NCI-H2227 treated with DMSO at 0.1 percent for 48 hours (cell line): ENCODE data around the gene CC2D1A.

Experiments used
- DNase-seq: peaks from one replicate; lab custom pipeline; 2025; lab: John Stamatoyannopoulos, UW

The CC2D1A gene

GRCh38 chr19:13877303-13877702, 28.7 kb upstream of the CC2D1A start:
- DNase-seq: no peak

- DNase-seq: peak; percentile 78
These were observed 25.6 kb upstream of the CC2D1A start for GRCh38 chr19:13880059-13881043.

GRCh38 chr19:13881251-13881691, 24.7 kb upstream of the CC2D1A start:
- no peak for DNase-seq

GRCh38 chr19:13881692-13882418, 24.1 kb upstream of the CC2D1A start:
- DNase-seq: no peak

GRCh38 chr19:13882419-13882795, 23.6 kb upstream of the CC2D1A start:
- DNase-seq: no peak

- DNase-seq: no peak
These were observed 23.2 kb upstream of the CC2D1A start for GRCh38 chr19:13882836-13883235.

- DNase-seq: no peak
These were observed 22.4 kb upstream of the CC2D1A start for GRCh38 chr19:13883516-13884064.

GRCh38 chr19:13884726-13885591, 21.0 kb upstream of the CC2D1A start:
- no peak for DNase-seq

GRCh38 chr19:13885826-13886365, 20.1 kb upstream of the CC2D1A start:
- no peak for DNase-seq

- no peak for DNase-seq
These were observed 19.0 kb upstream of the CC2D1A start for GRCh38 chr19:13887018-13887436.

GRCh38 chr19:13887517-13887916, 18.5 kb upstream of the CC2D1A start:
- no peak for DNase-seq

GRCh38 chr19:13888281-13888680, 17.7 kb upstream of the CC2D1A start:
- no peak for DNase-seq

- no peak for DNase-seq
These were observed 15.9 kb upstream of the CC2D1A start for GRCh38 chr19:13890136-13890535.

- DNase-seq: no peak
These were observed 13.1 kb upstream of the CC2D1A start for GRCh38 chr19:13892870-13893269.

- no peak for DNase-seq
These were observed 11.4 kb upstream of the CC2D1A start for GRCh38 chr19:13894552-13894951.

GRCh38 chr19:13896227-13896626, 9.8 kb upstream of the CC2D1A start:
- no peak for DNase-seq

- DNase-seq: no peak
These were observed 6.6 kb upstream of the CC2D1A start for GRCh38 chr19:13899393-13899792.

GRCh38 chr19:13899912-13900584, 6.0 kb upstream of the CC2D1A start:
- DNase-seq: no peak

- DNase-seq: no peak
These were observed 2.9 kb upstream of the CC2D1A start for GRCh38 chr19:13902993-13903555.

GRCh38 chr19:13906521-13906904, 512 bp downstream of the CC2D1A start:
- no peak for DNase-seq

GRCh38 chr19:13906910-13907309, 909 bp downstream of the CC2D1A start:
- DNase-seq: no peak
